Endothelial cell of umbilical vein (primary cell): ENCODE measurements around the gene EPHA10. TPM values are rescaled to one million over a fixed set of nuclear protein-coding genes. Genes with fewer than 3 reads are reported as not detected.

Source experiments
- BruUV-seq: library from RNA; stranded (reverse); fragments of 400-500 nt; replicated peaks from 2 replicates; lab custom pipeline; 2021; lab: Mats Ljungman, UMichigan
- CTCF ChIA-PET: fragments of 300-600, 350-600 bp; sonication (Branson Sonifier 250); formaldehyde crosslinking; loops from one replicate; lab custom pipeline; 2021; ENCODE audit warnings: antibody characterized with exemption, inconsistent platforms; lab: Charles Lee
- POLR2A ChIA-PET: fragments of 300-600, 350-600 bp; sonication (Branson Sonifier 250); formaldehyde crosslinking; loops from one replicate; lab custom pipeline; 2021; ENCODE audit warnings: antibody characterized with exemption, inconsistent platforms; lab: Charles Lee
- DNase-seq: peaks from one replicate; pipeline ENCODE4 v3.0.0-alpha.2; 2011; ENCODE audit warnings: low read depth, low spot score
- FAIRE-seq: peaks from 2 replicates; lab custom pipeline; 2011; peaks lifted over from hg19 to GRCh38; lab: Jason Lieb, UNC
- H2AFZ ChIP-seq: 2 replicates; pipeline ENCODE4 v1.6.0; 2012; ENCODE audit warnings: low read depth, low read length, control low read depth, inconsistent platforms
- H3K27ac ChIP-seq: 2 replicates; pipeline ENCODE4 v1.5.1; 2011; ENCODE audit warnings: low read depth, mild to moderate bottlenecking, control low read depth, low read length, moderate library complexity; ENCODE audit not compliant: insufficient read depth
- H3K27me3 ChIP-seq, 2 experiments: 2 replicates each; pipeline versions ENCODE4 v1.6.0 to v1.6.1; 2011; ENCODE audit warnings: low read length in 2 of 2, mixed read lengths in 1 of 2; ENCODE audit not compliant: control insufficient read depth in 2 of 2, insufficient read depth in 2 of 2
- H3K36me3 ChIP-seq, 2 experiments: 2 replicates in 1 of 2; 3 replicates in 1 of 2; pipeline ENCODE4 v1.5.1; 2011; ENCODE audit warnings: low read length in 2 of 2, mild to moderate bottlenecking in 1 of 2, moderate library complexity in 1 of 2; ENCODE audit not compliant: control insufficient read depth in 2 of 2, insufficient read depth in 2 of 2; ENCODE audit errors: extremely low read depth in 1 of 2
- H3K4me1 ChIP-seq: 3 replicates; pipeline ENCODE4 v1.5.1; 2011; ENCODE audit warnings: mild to moderate bottlenecking, low read length; ENCODE audit not compliant: control insufficient read depth, insufficient read depth; ENCODE audit errors: extremely low read depth
- H3K4me2 ChIP-seq: 2 replicates; pipeline ENCODE4 v1.6.1; 2011; ENCODE audit warnings: low read length, control low read depth, mixed read lengths; ENCODE audit not compliant: insufficient read depth
- H3K4me3 ChIP-seq, 3 experiments: fragments of 200-600 bp in 1 of 3; sonication (generic), shearing (Covaris generic) in 1 of 3; replicated peaks in 1 of 3; 2 replicates each; pipeline ENCODE4 v1.5.1; 2011 to 2016; ENCODE audit warnings: control low read depth in 3 of 3, low read length in 3 of 3, mild to moderate bottlenecking in 2 of 3, inconsistent platforms in 1 of 3, low read depth in 1 of 3, moderate library complexity in 1 of 3; ENCODE audit not compliant: insufficient read depth in 1 of 3
- H3K79me2 ChIP-seq: 2 replicates; pipeline ENCODE4 v1.6.0; 2012; ENCODE audit warnings: low read length, inconsistent platforms; ENCODE audit not compliant: control insufficient read depth, insufficient read depth
- H3K9ac ChIP-seq: replicated peaks from 2 replicates; pipeline ENCODE3; 2011; ENCODE audit warnings: low read length, control low read depth; ENCODE audit not compliant: insufficient read depth; ENCODE audit errors: extremely low read depth
- H3K9me1 ChIP-seq: replicated peaks from 3 replicates; pipeline ENCODE4 v1.6.0; 2011; ENCODE audit warnings: mild to moderate bottlenecking, low read length; ENCODE audit not compliant: control insufficient read depth, insufficient read depth; ENCODE audit errors: extremely low read depth
- H3K9me3 ChIP-seq: replicated peaks from 2 replicates; pipeline ENCODE4 v1.5.1; 2012; ENCODE audit warnings: low read length, inconsistent platforms; ENCODE audit not compliant: control insufficient read depth, insufficient read depth
- H4K20me1 ChIP-seq: replicated peaks from 2 replicates; pipeline ENCODE3; 2011; ENCODE audit warnings: mild to moderate bottlenecking, low read length; ENCODE audit not compliant: control insufficient read depth, insufficient read depth; ENCODE audit errors: extremely low read depth
- EZH2 ChIP-seq: IDR thresholded peaks from 2 replicates; pipeline ENCODE4 v1.6.1; 2012; ENCODE audit warnings: borderline replicate concordance, low read depth, mild to moderate bottlenecking, moderate library complexity, low read length, inconsistent platforms; ENCODE audit not compliant: severe bottlenecking
- FOS ChIP-seq: IDR thresholded peaks from 2 replicates; pipeline ENCODE4 v1.6.1; 2011; ENCODE audit warnings: mild to moderate bottlenecking, low read length, moderate library complexity, borderline replicate concordance; ENCODE audit not compliant: insufficient read depth
- JUN ChIP-seq: IDR thresholded peaks from 2 replicates; pipeline ENCODE4 v1.6.1; 2011; ENCODE audit warnings: borderline replicate concordance, low read depth; ENCODE audit not compliant: insufficient read length, insufficient read depth
- MAX ChIP-seq: IDR thresholded peaks from 2 replicates; pipeline ENCODE4 v1.6.1; 2011; ENCODE audit not compliant: insufficient read depth, insufficient read length
- POLR2A ChIP-seq: IDR thresholded peaks from 2 replicates; pipeline ENCODE4 v1.6.1; 2012; ENCODE audit warnings: low read depth, mild to moderate bottlenecking, control low read depth, low read length
- POLR2AphosphoS5 ChIP-seq: IDR thresholded peaks from 2 replicates; pipeline ENCODE4 v1.6.1; 2012; ENCODE audit warnings: low read depth, mild to moderate bottlenecking, control low read depth, low read length, moderate library complexity; ENCODE audit not compliant: insufficient read depth
- dilution Hi-C: fragments of 300-500 bp; cut with MboI; formaldehyde crosslinking; loops from one replicate; pipeline ENCODE4 v1.15.0; 2019; ENCODE audit warnings: low sequenced_read_pairs; ENCODE audit not compliant: extremely low pct_ligation_motif_present
- intact Hi-C: fragments of 100-400 bp; cut with micrococcal nuclease; formaldehyde crosslinking; loops from one replicate; pipeline ENCODE4 v1.10.0; 2022
- polyA plus RNA-seq, 4 experiments: library from polyadenylated mRNA; depleted of rRNA in 3 of 4; stranded (reverse) in 3 of 4; unstranded in 1 of 4; fragments of >200 nt; gene quantifications; 2 replicates each; pipeline versions ENCODE4 v1.2.1 to v1.2.3, GENCODE V29; 2011 to 2012; ENCODE audit warnings: missing spikeins in 1 of 4
- total RNA-seq: library from RNA; stranded (reverse); gene quantifications from 2 replicates; pipeline ENCODE4 v1.2.3, GENCODE V29; 2021
- TF ChIP-seq, protein P1 (sequence below), 2 donors: IDR thresholded peaks; 1 replicate in 1 of 2; 2 replicates in 1 of 2; pipeline ENCODE4 v1.5.1; 2011; ENCODE audit warnings: low read length in 2 of 2, mild to moderate bottlenecking in 2 of 2, moderate library complexity in 2 of 2, control low read depth in 1 of 2, inconsistent platforms in 1 of 2, low read depth in 1 of 2; ENCODE audit not compliant: insufficient read depth in 1 of 2; ENCODE audit errors: extremely low read depth in 1 of 2

The EPHA10 gene
- total and polyA plus RNA-seq, 2 donors (not counting 3 experiments of a cell fraction or from before 2014, with no cell fraction given) = not detected

DNA sequence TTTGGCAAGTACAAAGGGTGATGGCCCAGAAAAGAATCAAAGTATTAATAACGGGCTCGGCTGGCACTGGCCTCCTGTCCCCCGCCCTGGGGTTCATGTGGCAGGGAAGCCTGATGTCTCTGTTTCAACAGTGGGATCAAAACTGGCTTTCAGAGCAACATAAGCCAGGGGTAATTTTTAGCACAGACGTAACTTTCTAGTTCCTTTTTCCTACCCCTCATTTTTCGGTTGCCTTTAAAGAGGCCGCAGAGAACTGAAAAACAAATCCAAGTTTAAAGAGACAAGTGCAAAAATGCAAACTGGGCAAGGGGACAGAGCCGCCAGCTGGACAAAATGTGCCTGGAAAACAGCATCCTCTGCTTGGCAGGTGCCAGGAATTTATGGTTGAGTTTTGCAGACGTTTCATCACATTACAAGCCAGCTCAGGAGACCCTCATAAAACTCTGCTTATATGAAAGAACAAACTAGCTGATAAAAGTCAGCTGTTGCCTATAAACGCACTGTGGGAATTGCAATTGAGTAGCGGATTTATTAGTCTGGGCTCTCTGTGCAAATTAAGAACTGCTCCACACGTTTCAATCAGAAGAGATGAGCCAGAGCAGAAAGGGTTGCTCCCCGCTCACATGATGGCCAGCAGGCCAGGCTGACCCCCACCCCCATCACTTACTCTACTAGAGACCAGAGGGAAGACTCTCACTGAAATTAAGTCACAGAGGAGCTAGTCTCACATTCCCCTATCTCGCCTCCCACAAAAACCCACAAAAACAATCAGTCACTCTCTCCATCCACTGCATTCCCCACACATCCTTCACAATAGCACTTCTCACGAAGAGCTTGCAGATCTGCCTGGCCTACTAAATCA is 88.4 kb downstream of the EPHA10 start:
- dilution Hi-C loops = no loop called here
- Histone ChIP-seq H3K4me2 (no peak overlapping the region), H3K9ac (no peak overlapping the region), H3K4me1 (no peaks in the 10 kb centered on the region), H3K9me3 (no peaks in the 10 kb centered on the region), H3K9me1 (no peaks in the 10 kb centered on the region), H3K27me3 (peaks cover 4 to 6% of the 10 kb centered on the region in 2 experiments), H3K27ac (no peak overlapping the region), H3K79me2 (no peaks in the 10 kb centered on the region), H2AFZ (no peak overlapping the region), H4K20me1 (no peaks in the 10 kb centered on the region), H3K4me3 (no peak overlapping the region), H3K36me3 (peaks cover 0 to 2% of the 10 kb centered on the region in 2 experiments)
- intact Hi-C loops = no loop called here
- TF ChIP-seq POLR2A = no peak
- TF ChIP-seq EZH2 = no peak
- TF ChIP-seq JUN = no peak
- TF ChIP-seq, protein P1, sequence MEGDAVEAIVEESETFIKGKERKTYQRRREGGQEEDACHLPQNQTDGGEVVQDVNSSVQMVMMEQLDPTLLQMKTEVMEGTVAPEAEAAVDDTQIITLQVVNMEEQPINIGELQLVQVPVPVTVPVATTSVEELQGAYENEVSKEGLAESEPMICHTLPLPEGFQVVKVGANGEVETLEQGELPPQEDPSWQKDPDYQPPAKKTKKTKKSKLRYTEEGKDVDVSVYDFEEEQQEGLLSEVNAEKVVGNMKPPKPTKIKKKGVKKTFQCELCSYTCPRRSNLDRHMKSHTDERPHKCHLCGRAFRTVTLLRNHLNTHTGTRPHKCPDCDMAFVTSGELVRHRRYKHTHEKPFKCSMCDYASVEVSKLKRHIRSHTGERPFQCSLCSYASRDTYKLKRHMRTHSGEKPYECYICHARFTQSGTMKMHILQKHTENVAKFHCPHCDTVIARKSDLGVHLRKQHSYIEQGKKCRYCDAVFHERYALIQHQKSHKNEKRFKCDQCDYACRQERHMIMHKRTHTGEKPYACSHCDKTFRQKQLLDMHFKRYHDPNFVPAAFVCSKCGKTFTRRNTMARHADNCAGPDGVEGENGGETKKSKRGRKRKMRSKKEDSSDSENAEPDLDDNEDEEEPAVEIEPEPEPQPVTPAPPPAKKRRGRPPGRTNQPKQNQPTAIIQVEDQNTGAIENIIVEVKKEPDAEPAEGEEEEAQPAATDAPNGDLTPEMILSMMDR (IDR thresholded peaks at IDR 0.05; ENCODE audit: extremely low read depth in 1 of 2, insufficient read depth in 1 of 2, low read depth in 1 of 2, low read length in 2 of 2) = no peak
- no peak for TF ChIP-seq POLR2AphosphoS5
- TF ChIP-seq MAX = no peak
- TF ChIP-seq FOS = no peak
- no TSS peak for BruUV-seq
- POLR2A ChIA-PET = no interaction called here
- FAIRE-seq (no peak), DNase-seq (no peak)
- CTCF ChIA-PET = no interaction called here
